ENCODE results near the gene THNSL1.

DNA sequence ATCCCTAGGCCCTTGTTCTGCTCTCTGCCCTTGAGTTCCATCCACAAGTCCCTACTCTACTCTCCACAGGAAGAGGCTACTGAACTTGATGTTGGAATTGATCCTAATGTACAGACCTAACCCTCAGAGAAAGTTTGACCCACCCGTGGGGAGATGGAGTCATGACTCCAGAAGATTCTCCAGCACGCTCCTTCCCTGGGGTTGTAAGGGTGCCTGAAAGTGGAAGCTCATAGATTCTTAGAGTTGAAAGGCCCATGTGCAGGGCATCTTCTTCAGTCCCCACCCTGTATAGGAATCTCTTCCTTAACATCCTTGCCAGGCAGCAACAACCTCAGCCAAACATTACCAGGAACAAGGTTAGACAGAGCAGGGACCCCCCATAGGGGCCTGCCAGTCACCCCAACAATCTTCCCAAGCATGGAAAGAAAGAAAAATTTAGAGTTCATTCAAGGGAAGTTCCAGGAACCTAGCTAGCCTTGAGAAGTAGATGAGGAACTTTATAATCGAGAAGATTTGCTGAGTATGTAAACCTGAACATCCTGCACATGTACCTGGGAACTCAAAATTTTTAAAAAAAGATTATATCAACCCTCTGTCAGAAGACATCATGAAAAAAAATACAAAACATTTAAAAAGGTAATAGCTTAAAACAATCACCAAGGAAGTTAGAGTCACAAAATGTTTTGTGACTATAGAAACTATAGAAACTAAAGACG lies 49.5 kb downstream of the THNSL1 start:
- TF ChIP-seq MAX (IDR thresholded peaks at IDR 0.05) (no peak), TAF1 (IDR thresholded peaks at IDR 0.05; ENCODE audit: low read depth) (no peak), EP300 (IDR thresholded peaks at IDR 0.05; ENCODE audit: borderline replicate concordance) (no peak), EGR1 (IDR thresholded peaks at IDR 0.05) (no peak), RAD21 (IDR thresholded peaks at IDR 0.05; ENCODE audit: low read depth) (no peak), TEAD4 (IDR thresholded peaks at IDR 0.05) (no peak), TCF12 (IDR thresholded peaks at IDR 0.05; ENCODE audit: low read depth) (no peak), REST (IDR thresholded peaks at IDR 0.05; ENCODE audit: low read depth) (no peak), CREB1 (IDR thresholded peaks at IDR 0.05; ENCODE audit: low read depth) (no peak), NFIC (IDR thresholded peaks at IDR 0.05) (no peak), CEBPB (IDR thresholded peaks at IDR 0.05) (no peak), FOXM1 (IDR thresholded peaks at IDR 0.05; ENCODE audit: borderline replicate concordance, low read depth) (no peak), YY1 (IDR thresholded peaks at IDR 0.05; ENCODE audit: low read depth) (no peak)
- TF ChIP-seq, protein P1, sequence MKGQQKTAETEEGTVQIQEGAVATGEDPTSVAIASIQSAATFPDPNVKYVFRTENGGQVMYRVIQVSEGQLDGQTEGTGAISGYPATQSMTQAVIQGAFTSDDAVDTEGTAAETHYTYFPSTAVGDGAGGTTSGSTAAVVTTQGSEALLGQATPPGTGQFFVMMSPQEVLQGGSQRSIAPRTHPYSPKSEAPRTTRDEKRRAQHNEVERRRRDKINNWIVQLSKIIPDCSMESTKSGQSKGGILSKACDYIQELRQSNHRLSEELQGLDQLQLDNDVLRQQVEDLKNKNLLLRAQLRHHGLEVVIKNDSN (IDR thresholded peaks at IDR 0.05): no peak
